SK-N-SH treated with all-trans-retinoic acid at 6 μM for 48 hours (cell line): ENCODE results near the gene RAB27A.

Source experiments
- ESRRG ChIP-seq: fragments of 250-450 bp; sonication (Bioruptor Pico); IDR thresholded peaks from 2 replicates; pipeline ENCODE4 v1.6.1; 2021; ENCODE audit warnings: mild to moderate bottlenecking
- TOX ChIP-seq: fragments of 250-450 bp; sonication (Bioruptor Pico); IDR thresholded peaks from 2 replicates; pipeline ENCODE4 v1.8.0; 2021; ENCODE audit warnings: mild to moderate bottlenecking, moderate library complexity, borderline replicate concordance
- TF ChIP-seq, protein P1 (sequence below): fragments of 250-450 bp; sonication (Bioruptor Pico); IDR thresholded peaks from 2 replicates; pipeline ENCODE4 v1.8.0; 2020; ENCODE audit warnings: mild to moderate bottlenecking, moderate library complexity, borderline replicate concordance

DNA sequence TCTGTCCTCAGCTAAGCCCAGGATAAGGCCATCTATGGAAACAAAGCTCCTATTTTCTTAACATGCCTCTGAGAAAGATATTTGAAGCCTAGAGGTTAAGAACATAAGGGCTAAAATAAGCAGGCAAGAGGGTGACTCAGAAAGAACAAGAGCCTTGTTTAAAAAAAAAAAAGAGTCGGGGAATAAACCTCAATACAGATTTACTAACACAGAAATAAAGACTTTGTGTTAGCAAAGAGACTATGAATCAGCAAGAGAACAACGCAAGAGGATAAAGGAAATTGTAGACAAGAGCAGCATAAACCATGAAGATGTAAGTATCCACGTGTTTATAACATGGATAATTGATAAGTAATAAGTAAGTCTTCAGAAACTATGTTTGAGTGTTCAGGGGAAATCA is 36.0 kb downstream of the RAB27A start:
- TF ChIP-seq ESRRG (CRISPR knock-in tag) = no peak
- TF ChIP-seq, protein P1, sequence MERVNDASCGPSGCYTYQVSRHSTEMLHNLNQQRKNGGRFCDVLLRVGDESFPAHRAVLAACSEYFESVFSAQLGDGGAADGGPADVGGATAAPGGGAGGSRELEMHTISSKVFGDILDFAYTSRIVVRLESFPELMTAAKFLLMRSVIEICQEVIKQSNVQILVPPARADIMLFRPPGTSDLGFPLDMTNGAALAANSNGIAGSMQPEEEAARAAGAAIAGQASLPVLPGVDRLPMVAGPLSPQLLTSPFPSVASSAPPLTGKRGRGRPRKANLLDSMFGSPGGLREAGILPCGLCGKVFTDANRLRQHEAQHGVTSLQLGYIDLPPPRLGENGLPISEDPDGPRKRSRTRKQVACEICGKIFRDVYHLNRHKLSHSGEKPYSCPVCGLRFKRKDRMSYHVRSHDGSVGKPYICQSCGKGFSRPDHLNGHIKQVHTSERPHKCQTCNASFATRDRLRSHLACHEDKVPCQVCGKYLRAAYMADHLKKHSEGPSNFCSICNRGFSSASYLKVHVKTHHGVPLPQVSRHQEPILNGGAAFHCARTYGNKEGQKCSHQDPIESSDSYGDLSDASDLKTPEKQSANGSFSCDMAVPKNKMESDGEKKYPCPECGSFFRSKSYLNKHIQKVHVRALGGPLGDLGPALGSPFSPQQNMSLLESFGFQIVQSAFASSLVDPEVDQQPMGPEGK = no peak
- TF ChIP-seq TOX = no peak
